ENCODE data around the gene DEF6.
"Not testable (repeated sequence)": the region's sequence is repeated elsewhere in the genome, so short reads cannot be mapped to it uniquely, and the experiment has no call there.

DEF6 gene

DNA sequence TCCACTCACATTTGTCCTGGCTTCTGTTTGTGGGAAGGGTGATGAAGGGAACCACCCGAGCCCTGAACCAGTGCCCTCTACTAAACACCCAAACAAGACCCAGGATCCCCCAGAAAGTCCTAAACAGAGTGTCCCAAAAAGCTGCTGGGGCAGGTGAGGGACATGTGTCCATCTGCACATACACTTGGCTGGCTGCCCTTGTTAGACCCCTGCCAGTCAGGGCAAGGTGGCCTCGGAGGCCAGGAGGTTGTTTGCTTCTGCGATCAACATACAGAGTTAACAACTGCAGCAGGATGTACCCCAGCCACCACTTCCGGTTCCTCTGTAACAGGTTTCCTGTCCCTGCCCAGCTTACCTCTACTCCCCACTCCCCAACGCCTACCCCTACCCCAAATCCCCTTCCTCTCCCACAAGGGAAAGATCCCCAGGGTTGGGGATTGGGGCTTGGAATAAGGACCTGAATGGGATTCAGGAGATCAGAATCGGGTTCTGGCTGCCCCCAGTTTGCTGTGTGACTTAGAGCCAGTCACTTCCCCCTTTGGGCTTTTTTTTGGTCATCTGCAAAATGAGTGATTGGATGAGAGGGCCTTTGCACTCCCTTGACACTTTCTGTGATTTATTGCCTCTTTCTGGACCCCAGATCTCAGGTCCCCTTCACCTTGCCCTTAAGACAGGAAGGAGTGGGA, 13.9 kb downstream of the DEF6 start:
- DNase-seq, result peak; percentile 68

DNA sequence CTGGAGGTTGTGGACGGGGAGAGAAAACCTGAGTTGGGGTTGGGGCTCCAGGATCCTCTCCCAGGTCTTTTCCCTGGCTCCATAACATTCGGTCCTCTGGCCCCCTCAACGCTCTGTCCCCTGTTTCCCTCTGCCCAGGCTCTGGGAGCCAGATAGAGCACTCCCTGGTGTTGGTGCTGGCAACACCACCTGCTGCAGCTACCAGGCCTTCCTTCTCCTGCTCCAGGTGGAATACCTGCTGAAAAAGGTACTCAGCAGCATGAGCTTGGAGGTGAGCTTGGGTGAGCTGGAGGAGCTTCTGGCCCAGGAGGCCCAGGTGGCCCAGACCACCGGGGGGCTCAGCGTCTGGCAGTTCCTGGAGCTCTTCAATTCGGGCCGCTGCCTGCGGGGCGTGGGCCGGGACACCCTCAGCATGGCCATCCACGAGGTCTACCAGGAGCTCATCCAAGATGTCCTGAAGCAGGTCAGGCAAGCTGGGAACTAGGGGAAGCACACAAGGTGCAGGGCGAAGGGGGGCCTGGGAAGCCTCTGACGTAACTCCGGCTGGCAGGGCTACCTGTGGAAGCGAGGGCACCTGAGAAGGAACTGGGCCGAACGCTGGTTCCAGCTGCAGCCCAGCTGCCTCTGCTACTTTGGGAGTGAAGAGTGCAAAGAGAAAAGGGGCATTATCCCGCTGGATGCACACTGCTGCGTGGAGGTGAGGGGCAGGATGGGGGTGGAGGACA, 14.6 kb downstream of the DEF6 start:
- DNase-seq, result no peak

GRCh38 chr6:35312807-35313206, 15.2 kb downstream of the DEF6 start:
- no peak for DNase-seq

DNA sequence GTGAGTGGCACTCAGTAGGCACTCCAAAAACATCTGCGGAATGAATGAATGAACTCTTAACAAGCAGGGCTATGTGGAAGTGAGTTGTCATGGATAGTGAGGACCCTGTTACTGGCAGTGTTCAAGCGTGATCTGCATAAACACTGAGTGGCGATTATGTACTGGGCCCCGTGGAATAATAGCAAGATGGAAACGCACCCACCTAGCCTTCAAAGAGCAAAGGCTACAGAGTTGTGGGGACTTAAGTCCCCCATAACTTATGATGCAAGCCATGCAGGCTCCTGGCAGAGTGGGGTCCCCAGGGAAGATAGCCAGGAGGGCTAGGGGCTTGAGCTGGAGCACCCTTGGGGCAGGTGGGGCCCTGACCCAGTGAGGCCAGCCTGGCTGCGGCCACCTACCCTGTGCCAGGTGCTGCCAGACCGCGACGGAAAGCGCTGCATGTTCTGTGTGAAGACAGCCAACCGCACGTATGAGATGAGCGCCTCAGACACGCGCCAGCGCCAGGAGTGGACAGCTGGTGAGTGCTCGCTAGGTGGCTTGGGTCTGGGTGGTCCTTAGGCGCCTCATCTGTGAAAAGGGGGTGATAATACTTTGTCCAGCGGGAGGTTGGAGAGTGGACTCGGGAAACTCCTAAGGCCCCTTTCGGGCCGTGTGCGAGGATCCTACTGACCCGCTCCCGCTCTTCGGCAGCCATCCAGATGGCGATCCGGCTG, 20.0 kb downstream of the DEF6 start:
- no peak for DNase-seq

GRCh38 chr6:35318196-35319171, 20.9 kb downstream of the DEF6 start:
- no peak for DNase-seq

DNA sequence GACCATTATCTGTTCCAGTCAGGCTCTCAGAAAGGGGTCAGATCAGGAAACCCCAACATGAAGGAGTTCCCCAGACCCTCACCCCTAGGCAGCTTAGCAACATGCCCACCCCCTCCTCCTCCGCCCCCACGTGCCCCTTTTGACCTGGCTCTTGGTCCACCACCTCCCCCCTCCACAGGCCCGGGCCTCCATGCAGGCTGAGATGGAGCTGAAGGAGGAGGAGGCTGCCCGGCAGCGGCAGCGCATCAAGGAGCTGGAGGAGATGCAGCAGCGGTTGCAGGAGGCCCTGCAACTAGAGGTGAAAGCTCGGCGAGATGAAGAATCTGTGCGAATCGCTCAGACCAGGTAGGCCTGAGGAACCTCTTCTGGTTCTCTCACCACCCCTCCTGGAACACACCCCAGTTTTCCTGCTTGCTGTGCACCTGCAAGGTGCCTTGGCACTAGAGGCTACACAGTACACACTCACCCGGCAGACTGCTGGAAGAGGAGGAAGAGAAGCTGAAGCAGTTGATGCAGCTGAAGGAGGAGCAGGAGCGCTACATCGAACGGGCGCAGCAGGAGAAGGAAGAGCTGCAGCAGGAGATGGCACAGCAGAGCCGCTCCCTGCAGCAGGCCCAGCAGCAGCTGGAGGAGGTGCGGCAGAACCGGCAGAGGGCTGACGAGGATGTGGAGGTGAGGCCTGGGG, 21.9 kb downstream of the DEF6 start:
- DNase-seq, result no peak

- no peak for DNase-seq
Measured at GRCh38 chr6:35320031-35320410, 22.4 kb downstream of the DEF6 start.

GRCh38 chr6:35321091-35321490, 23.5 kb downstream of the DEF6 start:
- no peak for DNase-seq

DNA sequence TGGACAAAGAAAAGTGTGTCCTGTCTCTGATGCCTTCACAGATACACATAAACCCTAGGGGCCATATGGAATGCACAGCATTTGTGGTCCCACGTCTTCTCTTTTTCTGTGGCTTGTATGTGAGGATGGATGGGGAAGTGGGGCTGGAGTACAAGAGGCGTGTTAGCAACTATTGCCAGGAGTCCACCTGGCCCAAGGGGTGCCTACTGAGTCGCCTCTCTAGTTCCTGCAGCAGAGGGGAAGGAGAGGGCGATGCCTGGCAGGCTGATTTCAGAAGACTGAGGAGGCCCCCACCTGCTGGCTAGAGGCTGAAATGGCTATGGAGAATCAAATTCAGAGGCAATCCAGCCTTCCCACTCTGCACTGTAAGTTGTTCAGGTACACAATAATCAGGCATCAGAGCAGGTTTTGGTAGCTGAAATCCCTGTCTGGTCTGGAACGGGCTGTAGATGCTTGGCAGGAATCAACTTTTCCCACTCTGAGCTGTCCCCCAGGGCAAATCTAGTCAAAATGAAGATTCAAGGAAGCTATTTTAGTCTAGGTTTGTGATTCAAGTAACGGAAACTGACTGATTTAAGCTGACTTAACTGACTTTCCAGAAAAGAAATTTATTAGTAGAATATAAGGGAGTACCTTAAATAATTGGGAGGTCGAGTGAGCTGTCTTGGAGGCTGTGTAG, 29.9 kb downstream of the DEF6 start:
- peak; percentile 84 for DNase-seq

- DNase-seq, result no peak
Measured at GRCh38 chr6:35328108-35328723, 30.6 kb downstream of the DEF6 start.

DNA sequence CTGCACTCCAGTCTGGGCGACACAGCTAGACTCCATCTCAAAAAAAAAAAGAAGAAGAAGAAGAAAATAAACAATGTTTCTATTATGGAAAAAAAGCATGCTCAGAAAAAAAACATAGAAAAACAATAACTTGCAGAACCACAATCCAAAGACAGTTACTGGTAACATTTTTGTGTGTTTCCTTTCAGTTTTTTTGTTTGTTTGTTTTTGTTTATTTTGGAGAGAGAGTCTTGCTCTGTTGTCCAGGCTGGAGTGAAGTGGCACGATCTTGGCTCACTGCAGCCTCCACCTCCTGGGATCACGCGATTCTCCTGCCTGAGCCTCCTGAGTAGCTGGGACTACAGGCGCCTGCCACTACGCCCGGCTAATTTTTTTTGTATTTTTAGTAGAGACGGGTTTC, 31.3 kb downstream of the DEF6 start:
- not testable (repeated sequence) for DNase-seq

DNA sequence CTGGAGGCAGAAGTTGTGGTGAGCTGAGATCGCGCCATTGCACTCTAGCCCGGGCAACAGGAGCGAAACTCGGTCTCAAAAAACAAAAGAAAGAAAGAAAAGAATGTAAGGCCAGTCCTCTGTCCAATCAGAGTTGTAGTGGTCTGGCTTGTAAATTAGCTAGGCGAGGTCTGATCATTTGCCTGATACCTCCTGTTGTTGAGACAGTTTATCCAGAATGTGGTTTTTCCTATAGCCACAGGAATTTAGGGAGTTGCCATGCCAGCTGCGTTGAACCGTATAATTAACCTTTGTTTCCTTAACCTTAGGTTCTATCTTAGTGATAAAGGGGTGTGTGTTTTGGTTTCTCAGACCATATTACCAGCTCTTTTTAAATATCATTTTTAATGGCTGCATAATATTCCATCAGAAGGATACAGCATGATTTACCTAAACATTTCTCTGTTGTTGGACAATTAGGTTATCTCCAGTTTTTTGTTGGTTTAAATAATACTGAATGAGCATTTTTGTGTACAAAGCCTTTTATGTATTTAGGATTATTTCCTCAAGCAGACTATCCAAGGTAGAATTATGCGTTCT, 33.0 kb downstream of the DEF6 start:
- no peak for DNase-seq

- peak; percentile 77 for DNase-seq
Measured at GRCh38 chr6:35332074-35332887, 34.7 kb downstream of the DEF6 start.

DNA sequence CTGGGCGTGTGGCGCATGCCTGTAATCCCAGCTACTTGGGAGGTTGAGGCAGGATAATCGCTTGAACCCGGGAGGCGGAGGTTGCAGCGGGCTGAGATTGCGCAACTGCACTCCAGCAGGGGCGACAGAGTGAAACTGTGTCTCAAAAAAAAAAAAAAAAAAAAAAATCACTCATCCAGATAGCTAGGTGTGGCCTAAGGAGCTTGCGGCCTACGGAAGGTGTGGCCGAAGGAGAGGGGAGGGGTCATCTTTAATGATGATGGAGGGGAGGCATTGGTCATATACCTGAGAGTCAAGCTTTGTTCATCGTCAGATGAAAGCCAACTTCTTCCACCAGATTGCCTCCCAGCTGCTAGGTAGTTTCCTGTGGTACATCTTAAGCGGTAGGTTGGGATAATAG, 43.9 kb downstream of the DEF6 start:
- no peak for DNase-seq

DNA sequence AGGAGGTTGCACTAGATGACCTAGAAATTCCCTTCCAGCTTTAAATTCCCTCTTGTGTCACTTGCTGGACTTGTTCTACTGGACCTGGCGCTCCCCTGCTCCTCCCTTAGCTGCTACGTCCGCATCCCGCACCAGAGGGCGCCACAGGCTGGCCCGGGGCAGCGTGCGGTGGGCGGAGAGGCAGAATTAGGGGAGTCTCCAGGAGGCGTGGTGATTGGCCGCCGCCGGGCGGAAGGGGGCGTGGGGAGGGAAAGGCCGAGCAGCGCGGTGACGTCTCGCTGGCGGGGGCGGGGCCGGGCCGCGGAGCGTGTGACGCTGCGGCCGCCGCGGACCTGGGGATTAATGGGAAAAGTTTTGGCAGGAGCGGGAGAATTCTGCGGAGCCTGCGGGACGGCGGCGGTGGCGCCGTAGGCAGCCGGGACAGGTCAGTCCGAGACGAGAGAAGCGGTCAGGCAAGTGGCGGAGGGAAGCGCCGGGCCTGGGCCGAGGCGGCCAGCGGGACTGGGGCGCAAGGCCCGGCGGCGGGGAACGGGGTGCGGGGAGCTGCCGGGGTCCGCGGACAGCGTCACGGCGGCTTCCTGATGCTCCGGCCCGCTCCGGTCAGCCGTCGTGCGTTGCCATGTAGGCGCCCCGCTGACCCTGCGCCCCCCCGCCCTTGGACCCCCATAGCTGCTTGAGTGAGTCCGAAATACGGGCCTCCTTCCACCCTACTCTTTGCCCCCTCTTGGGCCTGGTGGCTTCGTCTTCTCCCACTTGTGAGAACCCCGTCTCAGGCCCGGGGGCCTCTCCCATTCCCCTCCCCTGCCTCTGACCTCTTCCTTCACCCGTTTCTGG, 44.9 kb downstream of the DEF6 start, which contains the start of gene PPARD:
PPARD (plus strand) TSS at position 301 of the 834 bp plus-strand sequence. CDS start 68,530 bp downstream, outside the sequence.
- peak; percentile 97 for DNase-seq

DNA sequence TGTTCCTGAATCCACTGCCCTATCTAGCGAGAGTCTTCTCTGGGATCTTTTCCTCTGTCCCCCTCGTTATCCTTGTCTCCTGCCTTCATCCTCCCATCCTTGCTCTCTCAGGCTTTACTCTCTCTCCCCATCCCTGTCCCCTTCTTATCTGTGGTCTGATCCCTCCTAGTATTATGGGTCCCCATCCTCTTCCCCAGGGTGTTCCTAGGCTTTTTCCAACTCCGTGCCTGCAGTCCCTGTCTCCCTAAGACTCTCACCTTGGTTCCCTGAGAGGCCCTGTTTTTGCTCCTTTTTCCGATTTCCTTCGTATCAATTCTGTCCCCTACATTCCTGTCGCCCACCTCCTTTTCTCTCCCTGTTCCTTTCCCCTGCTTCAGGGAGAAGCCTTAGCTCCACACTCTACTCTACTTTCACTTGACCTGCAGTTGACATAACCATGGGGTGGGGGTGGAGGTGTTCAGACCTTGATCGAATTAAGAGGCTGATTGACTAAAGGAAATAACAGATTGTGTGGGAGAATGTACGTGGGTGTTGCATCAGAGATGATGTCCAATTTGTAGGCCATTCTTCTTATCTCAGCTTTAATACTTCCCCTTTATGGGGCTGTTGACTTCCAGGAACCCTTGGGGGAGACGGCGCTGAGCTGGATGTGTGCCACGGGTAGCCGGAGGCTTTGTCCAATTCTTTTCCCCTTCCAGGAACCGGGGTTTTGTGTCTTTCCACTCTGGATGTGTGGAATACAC, 45.6 kb downstream of the DEF6 start:
- peak; percentile 19 for DNase-seq

DNA sequence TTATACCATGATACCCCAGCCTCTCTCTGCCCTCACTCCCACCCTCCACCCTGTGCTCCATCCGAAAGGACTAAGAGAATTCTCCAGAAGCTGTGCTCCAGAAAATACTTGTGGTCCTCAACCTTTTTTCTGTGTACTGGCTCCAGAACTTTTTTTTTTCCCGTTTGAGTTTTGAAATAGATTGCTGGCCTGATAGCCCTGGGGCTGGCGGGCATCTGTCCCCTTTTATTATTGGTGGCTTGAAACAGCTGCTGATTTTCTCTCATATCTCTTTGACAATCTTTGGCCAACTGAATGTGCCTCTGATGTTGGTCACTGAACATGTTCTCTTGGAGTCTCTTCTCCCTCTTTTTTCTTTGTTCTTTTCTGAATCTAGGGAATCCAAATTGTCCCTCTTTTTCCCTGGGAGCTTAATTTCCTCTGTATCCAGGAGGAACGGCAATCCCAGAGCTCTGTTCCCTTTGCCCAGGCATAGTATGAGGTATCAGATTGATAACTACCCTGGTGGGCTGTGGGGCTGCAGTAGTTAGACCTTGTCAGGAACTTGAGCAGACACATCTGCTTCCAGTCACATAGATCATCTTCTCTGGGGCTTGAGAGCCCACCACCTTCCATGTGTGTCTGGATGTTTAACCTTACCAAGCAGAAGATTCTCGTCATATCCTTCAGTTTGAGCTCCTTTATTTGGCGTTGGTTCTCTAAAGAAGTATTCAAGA, 46.4 kb downstream of the DEF6 start:
- no peak for DNase-seq

All from CD4-positive, alpha-beta T cell treated with Interleukin-10 for 1 hour (primary cell).